ENCODE data around the gene MAPK7. TPM values are rescaled to one million over a fixed set of nuclear protein-coding genes. Genes with fewer than 3 reads are reported as not detected.

MAPK7 gene
- total RNA-seq (2022; extraction: Qiagen RNA extraction; ENCODE audit: low read depth): 20.6 to 27.1 TPM (median 26.1 TPM) in 5 replicates

DNA sequence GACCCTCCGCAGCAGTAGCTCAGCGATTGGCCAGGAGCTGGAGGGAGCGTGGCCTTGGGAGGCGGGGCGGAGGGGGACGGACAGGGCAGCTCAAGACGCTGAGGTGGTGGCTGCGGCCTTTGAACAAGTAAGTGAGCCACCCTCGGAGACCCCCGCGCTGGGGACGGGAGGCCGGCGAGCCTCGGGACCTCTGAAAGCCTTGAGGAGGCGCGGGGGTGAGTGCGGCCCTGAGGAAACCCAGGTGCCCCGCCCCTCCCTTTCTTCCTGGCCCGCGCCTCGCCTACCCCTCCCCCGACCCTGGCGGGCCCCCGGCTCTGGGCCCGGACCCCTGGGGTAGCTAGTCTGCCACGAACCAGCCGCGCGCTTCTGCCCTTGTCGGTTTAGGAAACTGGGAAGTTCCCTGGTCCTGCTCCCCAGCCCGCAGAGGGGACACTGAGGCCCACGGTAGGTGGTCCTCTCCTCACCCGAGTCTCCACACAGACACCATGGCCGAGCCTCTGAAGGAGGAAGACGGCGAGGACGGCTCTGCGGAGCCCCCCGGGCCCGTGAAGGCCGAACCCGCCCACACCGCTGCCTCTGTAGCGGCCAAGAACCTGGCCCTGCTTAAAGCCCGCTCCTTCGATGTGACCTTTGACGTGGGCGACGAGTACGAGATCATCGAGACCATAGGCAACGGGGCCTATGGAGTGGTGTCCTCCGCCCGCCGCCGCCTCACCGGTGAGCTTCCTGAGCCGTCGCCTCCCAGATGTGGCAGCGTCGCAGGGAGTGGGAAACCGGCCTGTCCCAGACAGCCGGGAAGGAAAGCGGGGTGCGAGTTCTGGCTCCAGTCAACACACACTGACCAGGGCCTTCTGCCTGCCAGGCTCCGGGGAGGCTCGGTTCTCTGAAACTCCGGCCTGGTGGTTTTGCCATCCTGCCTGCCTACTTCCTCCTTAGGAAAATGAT lies at the start of gene MAPK7:
TSS of gene MAPK7 (plus strand) at position 83 of the 945 bp plus-strand sequence. CDS start at position 486, 403 bp downstream.

DNA sequence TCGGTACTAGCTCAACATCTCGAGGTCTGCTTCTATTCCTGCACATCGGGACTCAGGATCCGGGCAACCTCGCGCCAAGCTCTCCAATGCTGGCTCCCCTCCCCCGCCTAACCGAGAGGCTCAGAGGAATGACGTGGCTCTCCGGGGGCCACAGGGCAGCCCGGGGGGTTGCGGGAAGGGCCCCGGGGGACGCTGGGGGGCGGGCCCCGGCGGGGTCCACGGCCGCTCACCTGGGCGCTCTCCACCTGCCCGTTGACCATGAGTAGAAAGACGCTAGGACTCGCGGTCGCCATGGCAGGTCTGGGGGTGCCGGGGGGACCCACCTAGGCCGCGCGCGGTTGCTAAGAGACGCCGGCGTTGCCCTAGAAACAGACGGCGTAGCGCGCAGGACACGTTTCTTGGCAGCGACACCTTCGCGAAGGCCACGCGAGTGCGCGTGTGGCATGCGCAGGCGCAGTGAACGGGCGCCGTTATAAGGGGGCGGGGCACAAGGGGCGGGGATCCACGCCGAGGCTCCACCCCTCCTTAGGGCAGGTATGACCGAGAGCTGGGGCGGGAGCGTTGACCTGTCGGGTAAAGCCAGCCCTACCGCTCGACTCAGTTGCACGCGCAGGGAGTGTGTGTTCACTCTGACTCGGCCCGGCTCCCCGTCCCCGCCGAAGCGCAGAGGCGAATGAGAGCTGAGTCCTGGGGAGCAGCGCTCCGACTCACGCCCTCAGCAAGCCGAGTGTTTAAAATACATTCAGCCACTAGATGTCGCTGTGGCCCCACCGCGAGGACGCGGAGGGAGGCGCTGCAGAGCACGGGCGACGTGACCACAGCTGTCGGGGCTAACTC lies 15.8 kb upstream of the MAPK7 start, which contains the start of gene B9D1:
TSS of gene B9D1 (minus strand) at position 447 of the 837 bp plus-strand sequence. CDS start at position 293, 154 bp downstream.

DNA sequence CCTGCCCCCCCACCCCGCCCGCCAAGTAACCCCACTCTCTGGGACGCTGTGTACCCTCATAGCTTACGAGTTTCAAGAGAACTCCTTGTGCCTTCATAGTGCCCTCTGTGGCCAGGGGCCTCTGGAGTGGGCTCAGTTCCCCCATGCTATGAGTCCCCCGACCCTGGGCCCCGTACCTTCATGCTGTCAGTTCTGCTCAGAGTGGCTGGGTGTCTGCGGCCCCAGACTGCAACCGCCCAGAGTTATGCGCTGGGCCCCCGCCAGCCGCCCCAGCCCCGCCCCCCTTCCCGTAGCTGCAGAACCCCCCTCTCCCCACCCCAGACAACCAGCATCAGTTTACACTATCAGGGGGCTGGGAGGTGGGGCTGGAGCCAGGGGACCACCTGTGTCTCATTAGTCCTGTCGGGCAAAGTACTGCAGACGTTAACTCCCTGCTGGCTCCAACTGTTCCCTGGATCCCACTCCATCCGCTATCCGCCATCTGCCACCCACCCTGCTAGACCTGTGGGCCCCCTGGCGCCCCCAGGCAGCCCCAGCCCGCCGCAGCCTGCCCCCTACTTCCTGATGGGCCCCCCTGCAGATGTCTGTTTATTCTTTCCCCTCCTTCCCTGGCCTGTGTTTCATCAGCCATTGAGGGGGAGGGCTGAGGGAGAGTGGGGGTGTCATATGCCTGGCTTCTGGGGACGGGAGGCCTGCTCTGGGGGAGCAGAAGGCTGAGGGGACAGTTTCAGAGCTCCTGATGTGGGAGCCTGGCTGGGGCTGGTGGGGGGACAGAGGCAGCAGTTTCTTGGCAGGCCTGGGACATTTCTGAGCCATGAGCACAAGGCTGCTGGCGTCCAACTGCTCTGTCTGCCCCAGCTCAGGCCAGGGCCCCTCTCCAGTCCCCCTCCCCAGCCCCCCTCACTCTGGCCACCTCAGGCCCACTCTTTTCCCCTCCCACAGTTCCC lies 8.9 kb downstream of the MAPK7 start, which contains the start of gene MFAP4:
TSS of gene MFAP4 (minus strand) at position 217 of the 947 bp plus-strand sequence. CDS start at position 182, 35 bp downstream.

DNA sequence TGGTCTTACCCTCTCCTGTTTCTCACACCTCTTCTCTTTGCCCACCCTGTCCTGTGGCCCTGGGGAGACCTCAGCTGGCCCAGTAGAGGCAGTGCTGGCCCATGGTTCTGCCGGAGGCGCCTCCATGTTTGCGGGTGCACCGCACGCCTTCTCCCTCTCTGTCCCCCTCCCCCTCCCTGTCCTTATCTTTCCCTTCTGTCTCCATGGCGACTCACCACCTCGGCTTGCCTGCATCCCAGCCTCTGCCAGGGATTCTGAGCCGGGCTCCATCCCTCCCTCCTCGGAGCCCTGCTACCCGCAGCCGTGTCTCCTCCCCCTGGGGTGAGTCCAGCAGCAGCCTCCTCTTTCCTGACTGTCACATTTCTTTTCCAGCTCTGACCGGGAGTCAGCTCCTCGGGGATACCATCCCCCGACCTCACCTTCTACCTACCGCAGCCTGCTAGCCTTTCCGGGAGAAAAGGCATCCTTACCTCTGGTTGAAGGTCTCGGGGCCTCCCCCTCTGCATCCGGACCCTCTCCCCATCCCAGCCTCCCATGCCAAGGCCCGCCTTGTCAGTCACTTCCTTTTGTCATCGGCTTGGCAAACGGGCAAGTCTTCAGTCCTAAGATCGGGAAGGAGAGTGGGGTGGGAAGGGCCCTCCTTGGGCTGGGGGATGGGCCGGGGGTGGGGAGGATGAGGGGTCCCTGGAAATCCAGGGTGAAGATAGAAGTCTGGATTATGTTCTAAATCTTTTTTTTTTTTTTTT lies 32.8 kb downstream of the MAPK7 start, which contains the start of gene RNF112:
TSS of gene RNF112 (plus strand) at position 358 of the 746 bp plus-strand sequence. CDS start at position 535, 177 bp downstream.

Other genes with a start within 250 kb of the MAPK7 start
- gene EPN2, start 141.1 kb upstream of the MAPK7 start, total RNA-seq (2022; extraction: Qiagen RNA extraction; ENCODE audit: low read depth): 44.1 to 70.9 TPM (median 51.6 TPM) in 5 replicates
- 45.2 to 52.2 TPM (median 49.0 TPM) in 5 replicates for gene B9D1, start 15.8 kb upstream of the MAPK7 start, total RNA-seq (2022; extraction: Qiagen RNA extraction; ENCODE audit: low read depth)
- 0.09 TPM in 1 of 5 replicates, not detected in the others for gene MFAP4, start 8.7 kb downstream of the MAPK7 start, total RNA-seq (2022; extraction: Qiagen RNA extraction; ENCODE audit: low read depth)
- gene RNF112, start 32.7 kb downstream of the MAPK7 start, total RNA-seq (2022; extraction: Qiagen RNA extraction; ENCODE audit: low read depth): 0.26 to 0.71 TPM (median 0.42 TPM) in 5 replicates
- 22.1 to 24.9 TPM (median 23.5 TPM) in 5 replicates for gene SLC47A1, start 155.4 kb downstream of the MAPK7 start, total RNA-seq (2022; extraction: Qiagen RNA extraction; ENCODE audit: low read depth)